NCI-H748 treated with DMSO at 0.1 percent for 48 hours (cell line): ENCODE data around the gene BBIP1.
A peak's percentile ranks its signal among the peaks of the same experiment; 100 is the strongest.
"Not testable (repeated sequence)": the region's sequence is repeated elsewhere in the genome, so short reads cannot be mapped to it uniquely, and the experiment has no call there.

ENCODE experiments used
- DNase-seq: peaks from one replicate; lab custom pipeline; 2025; lab: John Stamatoyannopoulos, UW

BBIP1 gene

DNA sequence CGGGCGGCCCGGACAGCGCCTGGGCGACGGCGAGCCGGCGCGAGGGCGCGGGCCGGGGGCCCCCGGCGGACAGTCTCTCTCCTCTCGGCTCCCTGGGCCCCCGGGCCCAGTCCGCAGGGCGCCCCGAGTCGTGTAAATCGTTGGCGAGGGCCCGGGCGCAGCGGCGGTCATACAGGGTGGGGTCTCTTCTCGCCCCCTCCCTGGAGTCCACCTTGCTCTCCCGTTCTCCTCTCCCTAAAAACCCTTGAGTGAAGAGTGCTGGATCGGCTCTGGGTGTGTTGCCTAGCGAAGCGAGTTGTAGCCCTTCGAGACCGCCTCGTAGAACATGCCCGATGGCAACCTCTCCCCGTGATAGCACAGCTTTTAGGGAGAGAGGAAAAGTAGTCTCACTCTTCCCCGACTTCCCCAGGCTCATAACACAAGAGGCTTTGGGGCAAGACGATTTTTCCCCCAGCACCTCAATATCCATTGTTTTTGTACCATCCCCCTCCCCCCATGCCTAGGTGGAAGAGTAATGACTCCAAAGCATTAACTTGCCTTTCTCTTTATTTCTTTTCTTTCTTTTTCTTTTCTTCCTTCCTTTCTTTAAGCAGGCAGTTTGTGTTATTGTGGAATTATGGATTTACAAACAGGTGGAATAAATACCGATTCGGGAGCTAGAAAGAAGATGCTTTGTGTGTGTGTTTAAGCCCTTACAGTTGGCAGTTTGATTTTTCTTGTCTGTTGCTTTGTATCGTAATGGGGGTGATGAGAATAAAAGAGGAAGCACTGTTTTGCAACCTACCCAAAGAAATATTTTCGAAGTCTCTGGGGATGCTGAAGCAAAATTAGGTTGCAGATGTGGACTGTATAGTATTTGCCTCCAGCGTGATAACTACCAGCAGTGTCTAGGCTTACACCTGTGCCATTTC is 1.2 kb upstream of the BBIP1 start:
- peak; percentile 18 for DNase-seq

DNA sequence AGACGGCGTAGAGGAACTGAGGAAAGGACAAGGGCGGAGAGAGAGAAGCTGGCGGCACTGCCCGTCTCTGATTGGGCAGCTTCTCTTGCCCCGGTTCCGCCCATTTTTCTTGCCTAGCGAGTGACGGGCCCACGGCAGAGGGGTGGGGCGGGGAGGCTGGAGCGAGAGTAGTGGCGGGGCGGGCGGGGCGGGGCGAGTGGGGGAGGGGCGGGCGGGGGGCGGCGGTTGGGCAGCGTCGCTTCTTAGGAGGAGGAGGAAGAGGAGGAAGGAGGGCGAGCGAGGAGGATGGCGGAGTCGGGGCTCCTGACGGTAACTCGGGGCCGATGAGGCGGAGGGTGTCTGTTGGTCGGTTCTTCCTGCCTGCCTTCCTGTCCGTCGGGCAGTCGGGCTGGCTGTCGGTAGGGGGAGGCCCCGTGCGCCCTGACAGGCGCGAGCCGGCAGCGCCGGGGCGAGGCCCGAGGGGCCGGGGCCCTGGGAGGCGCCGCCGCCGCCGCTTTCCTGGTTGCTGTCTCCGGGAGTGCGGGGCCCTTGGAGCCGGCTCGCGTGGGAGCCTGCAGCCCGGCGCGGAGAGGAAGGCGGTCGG is 460 bp upstream of the BBIP1 start, which contains the start of gene SHOC2:
Gene SHOC2 (plus strand): TSS at position 256 of the 583 bp plus-strand sequence. CDS start 44,755 bp downstream, outside the sequence.
- DNase-seq: no peak

- peak; percentile 40 for DNase-seq
These were observed 724 bp downstream of the BBIP1 start for GRCh38 chr10:110918269-110918642.

GRCh38 chr10:110916554-110917346 is 2.2 kb downstream of the BBIP1 start:
- no peak for DNase-seq

GRCh38 chr10:110915600-110915999 is 3.4 kb downstream of the BBIP1 start:
- DNase-seq: not testable (repeated sequence)

DNA sequence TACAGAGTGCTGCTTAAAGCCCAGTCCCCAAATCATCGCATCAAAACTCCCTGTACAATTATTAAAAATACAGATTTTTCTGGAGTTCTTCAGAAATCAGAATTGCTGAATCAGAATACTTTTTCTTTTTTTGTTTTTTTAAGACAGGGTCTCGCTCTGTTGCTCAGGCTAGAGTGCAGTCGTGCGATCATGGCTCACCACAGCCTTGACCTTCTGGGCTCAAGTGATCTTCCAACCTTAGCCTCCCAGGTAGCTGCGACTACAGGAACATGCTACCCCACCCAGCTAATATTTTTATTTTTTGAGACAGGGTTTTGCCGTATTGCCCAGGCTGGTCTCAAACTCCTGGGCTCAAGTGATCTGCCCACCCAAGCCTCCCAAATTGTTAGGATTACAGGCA is 3.9 kb downstream of the BBIP1 start:
- DNase-seq: no peak

DNA sequence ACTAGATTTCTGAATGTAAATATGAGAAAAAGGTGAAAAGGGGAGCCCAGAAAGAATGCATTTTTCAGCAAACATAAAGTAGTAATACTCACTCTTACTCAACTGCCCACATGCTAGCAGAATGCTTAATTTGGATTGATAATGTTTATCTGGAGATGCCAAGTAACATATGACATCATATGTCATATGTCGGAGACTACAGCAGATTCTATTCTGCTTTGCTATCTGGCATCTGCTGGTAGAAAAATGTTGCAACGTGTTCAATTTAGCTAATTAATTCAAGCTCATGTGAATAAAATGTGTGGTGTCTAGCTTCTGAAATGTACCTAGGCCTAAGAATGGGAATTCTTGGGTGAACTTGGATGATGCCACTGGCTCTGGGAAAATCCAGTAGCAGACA is 4.5 kb downstream of the BBIP1 start:
- DNase-seq: no peak

GRCh38 chr10:110912374-110912773 is 6.6 kb downstream of the BBIP1 start:
- no peak for DNase-seq

DNA sequence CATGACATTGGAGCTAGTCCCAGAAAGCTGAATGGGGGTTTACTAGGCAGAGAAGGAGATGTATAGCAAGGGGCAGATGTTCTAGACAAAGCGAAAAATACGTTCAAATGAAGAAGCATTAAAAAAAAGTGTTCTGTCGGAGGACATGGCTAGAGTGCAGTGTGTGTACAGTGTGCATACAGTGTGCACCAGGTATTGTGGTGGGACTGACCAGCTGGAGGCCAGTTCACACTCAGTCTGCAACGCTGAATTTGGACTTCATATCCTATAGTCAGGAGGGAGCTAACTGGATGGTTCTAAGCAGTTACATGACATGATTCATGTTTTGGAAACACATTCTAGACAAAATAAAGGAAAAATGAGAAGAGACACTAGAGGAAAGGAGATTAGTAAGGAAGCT is 8.8 kb downstream of the BBIP1 start:
- no peak for DNase-seq

- DNase-seq: no peak
These were observed 15.4 kb downstream of the BBIP1 start for GRCh38 chr10:110903280-110904278.

- DNase-seq: no peak
These were observed 16.8 kb downstream of the BBIP1 start for GRCh38 chr10:110901954-110902819.

- no peak for DNase-seq
These were observed 18.0 kb downstream of the BBIP1 start for GRCh38 chr10:110900983-110901382.

- no peak for DNase-seq
These were observed 20.6 kb downstream of the BBIP1 start for GRCh38 chr10:110898391-110898790.

DNA sequence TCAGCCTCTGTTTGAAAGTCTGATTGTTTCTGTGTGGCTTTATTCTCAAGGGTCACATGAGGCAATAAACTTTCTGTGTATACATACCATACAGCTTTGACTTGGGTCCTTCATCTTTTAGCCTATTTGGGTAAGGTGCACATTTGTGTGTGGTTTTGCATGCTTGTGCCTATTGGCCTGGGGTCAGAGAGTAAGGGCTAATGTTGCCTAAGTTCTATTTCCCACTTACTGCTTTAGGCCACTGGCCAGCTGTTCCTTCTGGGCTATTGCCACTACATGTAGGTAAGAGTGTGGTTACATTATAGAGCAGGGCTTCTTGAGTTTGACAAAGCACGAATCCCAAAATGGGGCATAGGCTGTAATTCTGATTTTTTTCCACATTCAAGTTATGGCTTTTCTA is 21.8 kb downstream of the BBIP1 start:
- DNase-seq: no peak

GRCh38 chr10:110893559-110894179 is 25.3 kb downstream of the BBIP1 start:
- peak; percentile 0 for DNase-seq

GRCh38 chr10:110892602-110893288 is 26.2 kb downstream of the BBIP1 start:
- no peak for DNase-seq

DNA sequence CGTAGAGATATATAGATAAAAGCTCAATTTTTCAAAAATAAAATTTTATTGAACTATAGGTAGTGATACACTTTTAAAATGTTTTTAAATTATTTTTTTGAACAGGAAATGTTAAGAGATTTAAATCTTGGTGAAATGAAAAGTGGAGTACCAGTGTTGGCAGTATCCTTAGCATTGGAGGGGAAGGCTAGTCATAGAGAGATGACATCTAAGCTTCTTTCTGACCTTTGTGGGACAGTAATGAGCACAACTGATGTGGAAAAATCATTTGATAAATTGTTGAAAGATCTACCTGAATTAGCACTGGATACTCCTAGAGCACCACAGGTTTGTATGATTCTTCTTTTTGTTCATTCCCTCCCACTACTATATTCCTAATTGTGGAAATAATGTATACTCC is 31.4 kb downstream of the BBIP1 start:
- no peak for DNase-seq

DNA sequence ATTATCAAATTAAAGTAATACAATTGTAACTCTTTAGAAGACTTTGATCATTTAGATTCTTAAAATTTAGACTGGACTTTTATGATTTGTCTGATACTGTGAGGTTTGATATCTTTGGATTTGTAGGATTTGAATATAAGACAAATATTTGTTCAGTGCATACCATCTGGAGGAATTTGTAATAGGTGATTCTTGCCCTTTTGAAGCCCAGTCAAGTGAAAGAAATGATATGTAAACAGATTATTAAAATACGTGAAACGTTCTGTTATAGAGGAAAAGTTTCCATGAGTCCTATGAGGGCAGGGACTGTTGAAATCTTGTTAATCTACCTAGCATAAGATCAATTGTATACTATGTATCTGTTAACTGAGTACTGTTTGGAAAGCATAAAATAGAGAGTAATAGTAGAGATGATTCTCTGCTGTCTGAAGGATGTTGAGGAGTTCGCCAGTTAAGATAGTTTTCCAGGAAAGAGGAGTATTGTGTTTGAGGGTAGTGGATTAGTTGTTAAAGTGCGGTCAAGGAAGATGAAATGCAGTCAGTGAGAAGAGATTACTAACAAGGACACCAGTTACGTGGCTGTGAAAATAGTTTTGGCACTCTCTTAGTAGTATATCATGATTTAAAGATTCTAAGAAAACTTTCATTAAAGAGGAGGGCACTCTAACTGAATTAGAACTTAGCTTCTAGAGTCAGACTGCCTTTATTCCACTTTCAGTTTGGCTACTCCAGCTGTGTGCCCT is 32.9 kb downstream of the BBIP1 start:
- no peak for DNase-seq

- no peak for DNase-seq
These were observed 35.1 kb downstream of the BBIP1 start for GRCh38 chr10:110883924-110884323.
